ENCODE measurements around the gene TRIM24.
"Not testable (repeated sequence)": the region's sequence is repeated elsewhere in the genome, so short reads cannot be mapped to it uniquely, and the experiment has no call there.

The TRIM24 gene

GRCh38 chr7:138460176-138460648 lies at the start of gene TRIM24:
TRIM24 (plus strand) TSS chr7:138460259; CDS start chr7:138460549, 290 bp downstream.
- no peak for DNase-seq

- not testable (repeated sequence) for DNase-seq
Observed at GRCh38 chr7:138412077-138412476, 48.0 kb upstream of the TRIM24 start.

- DNase-seq, result not testable (repeated sequence)
Observed at GRCh38 chr7:138412921-138413320, 47.1 kb upstream of the TRIM24 start.

- no peak for DNase-seq
Observed at GRCh38 chr7:138417078-138417700, 42.9 kb upstream of the TRIM24 start.

DNA sequence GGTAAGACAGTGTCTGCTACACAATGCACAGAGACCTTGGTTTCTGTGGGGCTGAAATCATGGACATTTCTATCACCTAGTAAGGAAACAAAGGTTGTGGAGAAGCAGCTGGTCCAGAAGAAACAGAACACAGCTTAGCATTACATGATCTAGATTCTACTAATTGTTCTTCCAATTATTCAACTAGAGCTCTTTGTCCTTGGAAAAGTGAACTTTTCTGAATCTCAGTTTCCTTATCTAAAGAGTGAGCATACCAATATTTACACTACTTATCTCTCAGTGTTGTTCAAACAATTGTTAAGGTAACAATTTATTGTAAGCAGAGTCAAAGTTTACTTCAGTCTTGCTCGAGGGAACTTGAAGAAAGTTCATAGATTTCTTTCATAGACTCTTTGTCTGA lies 42.3 kb upstream of the TRIM24 start:
- no peak for DNase-seq

- DNase-seq, result not testable (repeated sequence)
Observed at GRCh38 chr7:138418403-138418802, 41.7 kb upstream of the TRIM24 start.

DNA sequence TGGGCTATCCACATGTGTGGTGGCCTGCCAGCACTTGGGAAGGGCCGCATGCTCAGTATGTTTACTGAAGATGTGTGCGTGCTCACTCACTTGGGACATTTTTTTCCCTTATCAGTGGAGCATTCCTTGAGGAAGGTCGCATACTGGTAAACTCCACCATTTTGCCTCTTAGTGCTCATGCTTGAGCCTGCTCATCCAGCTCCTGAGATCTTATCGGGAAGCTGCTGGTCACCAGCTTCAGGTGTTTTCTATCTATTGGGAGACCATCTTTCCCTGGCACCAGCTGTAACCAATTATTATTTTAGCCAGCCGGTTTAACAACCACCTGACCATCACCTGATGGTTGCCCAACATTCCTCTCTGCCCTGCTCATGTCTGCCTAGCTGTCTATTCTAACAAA lies 35.0 kb upstream of the TRIM24 start:
- DNase-seq, result no peak

DNA sequence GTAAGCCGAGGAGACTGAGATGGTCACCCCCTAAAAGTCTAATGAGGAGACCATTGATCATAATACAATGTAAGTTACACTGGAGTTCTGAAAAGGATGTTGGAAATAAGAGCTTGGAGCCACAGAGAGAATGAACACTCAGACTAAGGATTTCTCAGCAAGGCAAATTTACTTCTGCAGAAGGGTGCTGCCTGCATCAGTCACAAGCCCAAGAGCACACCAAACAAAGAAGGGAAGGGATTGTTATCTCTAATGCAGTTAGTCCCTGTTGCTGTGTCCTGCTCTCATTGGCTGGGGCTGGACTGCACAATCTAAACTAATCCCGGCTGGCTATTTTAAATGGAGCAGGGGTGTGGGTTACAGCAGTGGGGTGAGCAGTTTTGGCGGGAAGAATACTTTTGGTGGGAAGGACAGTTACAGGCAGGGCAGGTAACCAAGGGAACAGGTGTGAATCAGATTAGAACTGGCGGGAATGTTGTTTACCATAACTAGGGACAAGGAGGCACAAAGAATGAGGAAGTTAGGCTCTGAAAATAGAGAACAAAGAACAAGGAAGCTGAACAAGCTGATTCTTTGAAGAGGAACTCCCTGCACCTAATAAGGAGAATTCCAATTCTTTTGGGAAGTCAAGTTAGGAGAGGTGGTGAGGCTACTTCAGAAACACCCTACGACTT lies 30.3 kb upstream of the TRIM24 start:
- no peak for DNase-seq

- DNase-seq, result no peak
Observed at GRCh38 chr7:138431517-138431916, 28.5 kb upstream of the TRIM24 start.

DNA sequence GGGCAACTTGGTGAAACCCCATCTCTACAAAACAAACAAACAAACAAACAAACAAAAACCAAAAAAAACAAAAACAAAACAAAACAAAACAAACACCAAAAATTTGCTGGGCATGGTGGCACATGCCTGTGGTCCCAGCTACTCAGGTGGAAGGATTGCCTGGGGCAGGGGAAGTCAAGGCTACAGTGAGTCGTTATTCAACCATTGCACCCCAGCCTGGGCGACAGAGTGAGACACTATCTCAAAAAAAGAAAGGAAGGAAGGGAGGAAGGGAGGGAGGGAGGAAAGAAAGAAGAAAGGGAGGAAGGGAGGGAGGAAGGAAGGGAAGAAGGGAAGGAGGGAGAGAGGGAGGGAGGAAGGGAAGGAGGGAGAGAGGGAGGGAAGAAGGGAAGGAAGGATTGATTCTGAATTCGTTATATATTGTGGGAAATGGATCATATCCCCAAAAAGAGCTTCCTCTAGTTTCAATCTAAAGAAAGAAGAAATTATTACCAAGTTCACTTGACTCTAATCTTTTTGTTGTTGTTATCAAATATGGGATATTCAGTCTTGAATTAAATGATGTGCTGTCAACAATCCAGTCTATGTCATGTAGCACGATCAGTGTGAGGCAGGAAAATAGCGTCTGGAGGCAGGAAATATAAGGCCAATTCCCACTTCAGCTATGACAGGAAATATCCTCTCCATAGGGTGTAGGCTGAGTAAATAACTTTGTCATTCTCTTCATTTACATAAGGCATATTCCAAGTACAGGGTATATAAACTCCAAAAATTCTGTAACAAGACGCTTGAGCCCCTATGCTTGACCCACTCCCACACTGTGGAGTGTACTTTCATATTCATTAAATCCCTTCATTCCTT lies 26.2 kb upstream of the TRIM24 start:
- DNase-seq, result no peak

DNA sequence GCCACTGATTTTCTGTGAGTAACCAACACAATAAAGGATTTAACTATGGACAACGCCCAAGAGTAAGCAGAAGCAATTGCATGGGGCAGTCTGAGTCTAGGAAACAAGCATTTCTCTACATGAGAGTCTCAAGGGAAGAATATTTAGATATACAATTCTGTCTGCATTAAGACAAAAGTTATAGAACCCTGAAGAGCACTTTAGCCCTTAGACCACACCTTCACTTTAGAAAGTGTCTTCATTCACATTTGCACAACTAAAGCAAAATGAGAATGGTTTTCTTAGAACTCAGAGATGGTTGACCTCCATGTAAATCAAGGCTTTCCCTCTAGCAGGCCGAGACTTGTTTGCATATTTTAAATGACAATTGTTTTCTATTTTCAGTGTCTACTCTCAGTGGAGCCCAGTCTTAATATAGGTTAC lies 25.5 kb upstream of the TRIM24 start:
- no peak for DNase-seq

- DNase-seq, result no peak
Observed at GRCh38 chr7:138435231-138435919, 24.7 kb upstream of the TRIM24 start.

DNA sequence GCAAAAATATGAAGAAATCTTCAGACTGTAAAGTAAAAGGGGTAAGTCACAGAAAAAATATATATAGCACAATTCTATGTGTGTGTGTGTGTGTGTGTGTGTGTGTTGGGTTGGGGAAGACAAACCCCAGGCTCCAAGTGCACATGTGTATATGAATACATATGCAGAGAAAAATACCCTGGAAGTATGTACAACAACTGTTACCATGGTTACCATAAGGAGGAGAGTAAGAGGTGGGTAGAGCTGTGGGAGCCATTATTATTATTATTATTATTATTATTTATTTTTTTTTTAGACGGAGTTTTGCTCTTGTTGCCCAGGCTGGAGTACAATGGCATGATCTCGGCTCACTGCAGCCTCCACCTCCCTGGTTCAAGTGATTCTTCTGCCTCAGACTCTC lies 23.7 kb upstream of the TRIM24 start:
- DNase-seq, result no peak

GRCh38 chr7:138440460-138440859 lies 19.6 kb upstream of the TRIM24 start:
- DNase-seq, result no peak

DNA sequence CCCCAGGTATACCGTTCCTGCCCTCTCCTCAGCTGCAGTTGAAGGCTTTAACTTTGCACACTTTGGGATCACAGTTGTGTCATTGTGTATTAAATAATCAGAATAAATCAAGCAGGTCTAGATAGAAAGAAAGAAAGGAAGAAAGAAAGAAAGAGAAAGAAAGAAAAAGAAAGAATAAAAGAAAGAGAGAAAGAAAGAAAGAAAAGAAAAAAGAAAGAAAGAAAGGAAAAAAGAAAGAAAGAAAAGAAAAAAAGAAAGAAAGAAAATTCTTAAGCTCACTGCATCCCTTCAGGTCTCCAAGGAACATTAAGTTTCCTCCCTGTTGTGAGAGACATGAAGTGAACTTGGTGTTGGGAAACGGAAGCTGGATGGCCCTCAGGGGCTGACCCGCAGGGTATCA lies 17.2 kb upstream of the TRIM24 start:
- DNase-seq, result no peak

DNA sequence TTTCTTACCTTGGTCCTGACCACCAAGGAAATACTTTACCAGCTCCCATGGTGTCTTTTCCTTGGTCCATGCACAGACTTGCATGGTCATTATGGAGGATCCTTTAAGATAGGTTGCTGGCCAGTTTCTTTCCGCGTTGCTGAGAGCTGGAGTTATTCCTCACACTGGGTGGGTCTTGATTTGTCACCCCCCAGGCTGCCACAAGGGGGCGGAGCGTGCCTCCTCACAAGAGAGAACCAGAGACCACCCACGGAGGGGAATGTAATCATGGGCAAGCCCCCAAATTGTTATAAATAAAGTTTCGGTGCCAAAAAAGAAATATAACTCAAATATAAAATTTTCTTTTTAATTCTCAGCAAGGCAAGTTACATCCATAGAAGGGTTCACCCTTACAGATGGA lies 10.5 kb upstream of the TRIM24 start:
- DNase-seq, result no peak

DNA sequence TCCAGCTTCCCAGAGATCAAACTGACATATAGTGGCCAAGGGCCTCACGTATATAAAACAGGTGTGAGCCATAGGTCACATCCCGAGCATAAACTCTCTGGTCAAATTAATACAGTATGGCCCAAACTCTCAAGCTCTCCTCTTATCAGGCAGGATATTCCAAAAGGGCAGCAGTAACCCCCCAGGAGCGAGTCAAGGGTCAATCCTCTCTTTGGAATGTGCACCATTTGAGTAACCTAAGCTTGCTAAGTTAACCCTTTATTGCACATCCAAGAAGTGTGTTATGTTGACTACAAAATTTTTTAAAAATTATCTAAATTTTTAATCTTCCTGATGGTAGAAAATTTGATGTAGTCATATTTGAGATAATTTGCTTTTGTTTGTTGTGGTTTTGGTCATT lies 4.5 kb upstream of the TRIM24 start:
- no peak for DNase-seq

- DNase-seq, result no peak
Observed at GRCh38 chr7:138456220-138456619, 3.8 kb upstream of the TRIM24 start.

- DNase-seq, result no peak
Observed at GRCh38 chr7:138458576-138459412, 1.3 kb upstream of the TRIM24 start.

- DNase-seq, result peak; percentile 98
Observed at GRCh38 chr7:138459413-138460175, 465 bp upstream of the TRIM24 start.
